Keratinocyte (primary cell): ENCODE measurements around the gene MIA2. TPM values are rescaled to one million over a fixed set of nuclear protein-coding genes. Genes with fewer than 3 reads are reported as not detected.
"Not testable (repeated sequence)": the region's sequence is repeated elsewhere in the genome, so short reads cannot be mapped to it uniquely, and the experiment has no call there.

ENCODE experiments used
- DNase-seq: peaks from one replicate; pipeline ENCODE4 v3.0.0-alpha.2; 2011; ENCODE audit warnings: low read depth, missing footprints, low spot score
- FAIRE-seq: peaks from 2 replicates; lab custom pipeline; 2011; peaks lifted over from hg19 to GRCh38; lab: Jason Lieb, UNC
- H2AFZ ChIP-seq: 2 replicates; pipeline ENCODE4 v1.6.0; 2012; ENCODE audit warnings: low read length, control low read depth, inconsistent platforms; ENCODE audit not compliant: control insufficient read depth
- H3K27ac ChIP-seq: 2 replicates; pipeline ENCODE4 v1.5.1; 2011; ENCODE audit warnings: low read length; ENCODE audit not compliant: control insufficient read depth, insufficient read depth
- H3K27me3 ChIP-seq: 3 replicates; pipeline ENCODE4 v1.6.0; 2011; ENCODE audit warnings: low read length; ENCODE audit not compliant: control insufficient read depth, insufficient read depth; ENCODE audit errors: extremely low read depth
- H3K36me3 ChIP-seq, 2 experiments: 2 replicates in 1 of 2; 3 replicates in 1 of 2; pipeline ENCODE4 v1.5.1; 2011; ENCODE audit warnings: low read length in 2 of 2, mild to moderate bottlenecking in 1 of 2; ENCODE audit not compliant: control insufficient read depth in 2 of 2, insufficient read depth in 2 of 2; ENCODE audit errors: extremely low read depth in 1 of 2
- H3K4me1 ChIP-seq: 3 replicates; pipeline ENCODE4 v1.5.1; 2011; ENCODE audit warnings: low read length; ENCODE audit not compliant: control insufficient read depth, insufficient read depth; ENCODE audit errors: extremely low read depth
- H3K4me2 ChIP-seq: 3 replicates; pipeline ENCODE4 v1.6.0; 2011; ENCODE audit warnings: low read depth, low read length; ENCODE audit not compliant: control insufficient read depth, insufficient read depth; ENCODE audit errors: extremely low read depth
- H3K4me3 ChIP-seq, 3 experiments: fragments of 200-600 bp in 1 of 3; sonication (generic) in 1 of 3; 2 replicates in 2 of 3; 3 replicates in 1 of 3; pipeline ENCODE4 v1.5.1; 2011 to 2016; ENCODE audit warnings: low read length in 3 of 3, mild to moderate bottlenecking in 3 of 3, control low read depth in 2 of 3, inconsistent platforms in 1 of 3, low read depth in 1 of 3, mixed read lengths in 1 of 3, mixed run types in 1 of 3, moderate library complexity in 1 of 3; ENCODE audit not compliant: control insufficient read depth in 2 of 3, insufficient read depth in 2 of 3; ENCODE audit errors: extremely low read depth in 1 of 3
- H3K79me2 ChIP-seq: 2 replicates; pipeline ENCODE4 v1.6.0; 2012; ENCODE audit warnings: low read length; ENCODE audit not compliant: control insufficient read depth, insufficient read depth
- H3K9ac ChIP-seq: 3 replicates; pipeline ENCODE4 v1.6.0; 2011; ENCODE audit warnings: low read length; ENCODE audit not compliant: control insufficient read depth, insufficient read depth; ENCODE audit errors: extremely low read depth
- H3K9me1 ChIP-seq: 3 replicates; pipeline ENCODE4 v1.6.0; 2011; ENCODE audit warnings: low read length; ENCODE audit not compliant: control insufficient read depth, insufficient read depth; ENCODE audit errors: extremely low read depth
- H3K9me3 ChIP-seq: 2 replicates; pipeline ENCODE4 v1.5.1; 2012; ENCODE audit warnings: low read depth, low read length; ENCODE audit not compliant: control insufficient read depth
- H4K20me1 ChIP-seq: 3 replicates; pipeline ENCODE4 v1.6.0; 2011; ENCODE audit warnings: low read length; ENCODE audit not compliant: control insufficient read depth, insufficient read depth; ENCODE audit errors: extremely low read depth
- CTCF ChIP-seq, 3 experiments: IDR thresholded peaks in 1 of 3; conservative IDR thresholded peaks in 1 of 3; optimal IDR thresholded peaks in 1 of 3; 2 replicates in 2 of 3; 3 replicates in 1 of 3; pipeline versions ENCODE3 to v1.5.1; 2011; ENCODE audit warnings: low read length in 3 of 3, mild to moderate bottlenecking in 3 of 3, moderate library complexity in 2 of 3, control low read depth in 1 of 3, inconsistent platforms in 1 of 3; ENCODE audit not compliant: insufficient read depth in 2 of 3; ENCODE audit errors: extremely low read depth in 1 of 3
- EZH2 ChIP-seq: IDR thresholded peaks from one replicate; pipeline ENCODE4 v1.6.1; 2012; ENCODE audit warnings: inconsistent platforms, mild to moderate bottlenecking, low read length, moderate library complexity
- dilution Hi-C: fragments of 300-500 bp; cut with MboI; formaldehyde crosslinking; loops from one replicate; pipeline ENCODE4 v1.7.0; 2020; ENCODE audit warnings: low sequenced_read_pairs; ENCODE audit not compliant: extremely low pct_ligation_motif_present
- polyA plus RNA-seq, 5 experiments: library from polyadenylated mRNA; depleted of rRNA in 3 of 5; stranded (reverse) in 3 of 5; stranded (forward) in 1 of 5; unstranded in 1 of 5; fragments of >200 nt; gene quantifications; 1 replicate in 1 of 5; 2 replicates in 3 of 5; 3 replicates in 1 of 5; pipeline versions ENCODE4 v1.2.1 to v1.2.3, GENCODE V29; 2011 to 2012; ENCODE audit warnings: missing spikeins in 2 of 5, low read depth in 1 of 5, low replicate concordance in 1 of 5

MIA2 gene
- polyA plus RNA-seq, 1 donor (not counting 4 experiments of a cell fraction or from before 2014, with no cell fraction given): 21.9 TPM

- Histone ChIP-seq H3K4me3 (no peak overlapping the region), H3K27me3 (no peaks in the 10 kb centered on the region), H3K36me3 (peaks cover 4 to 5% of the 10 kb centered on the region in 2 experiments), H3K4me2 (no peak overlapping the region), H3K9me3 (no peaks in the 10 kb centered on the region), H4K20me1 (no peaks in the 10 kb centered on the region), H2AFZ (no peak overlapping the region), H3K27ac (no peak overlapping the region), H3K9me1 (no peaks in the 10 kb centered on the region), H3K9ac (no peak overlapping the region), H3K4me1 (peaks cover 3% of the 10 kb centered on the region), H3K79me2 (peaks cover 57% of the 10 kb centered on the region)
- FAIRE-seq: no peak
- dilution Hi-C loops: no loop called here
- DNase-seq: no peak
- TF ChIP-seq CTCF (optimal IDR thresholded peaks at IDR 0.05 in 1 of 3, IDR thresholded peaks at IDR 0.05 in 1 of 3, conservative IDR thresholded peaks at IDR 0.05 in 1 of 3; ENCODE audit: extremely low read depth in 1 of 3, insufficient read depth in 2 of 3, low read length in 3 of 3) (no peak), EZH2 (no peak)
These were observed 42.9 kb downstream of the MIA2 start for GRCh38 chr14:39276579-39277114.

- FAIRE-seq (no peak), DNase-seq (no peak)
- Histone ChIP-seq H3K9me1 (no peaks in the 10 kb centered on the region), H4K20me1 (no peaks in the 10 kb centered on the region), H3K79me2 (peaks cover 31% of the 10 kb centered on the region), H3K27me3 (no peaks in the 10 kb centered on the region), H3K36me3 (peaks cover 4 to 5% of the 10 kb centered on the region in 2 experiments), H3K4me1 (peaks cover 3% of the 10 kb centered on the region), H3K9ac (no peak overlapping the region), H3K4me2 (no peak overlapping the region), H3K9me3 (no peaks in the 10 kb centered on the region), H3K4me3 (no peak overlapping the region), H2AFZ (no peak overlapping the region), H3K27ac (no peak overlapping the region)
- TF ChIP-seq CTCF (optimal IDR thresholded peaks at IDR 0.05 in 1 of 3, IDR thresholded peaks at IDR 0.05 in 1 of 3, conservative IDR thresholded peaks at IDR 0.05 in 1 of 3; ENCODE audit: extremely low read depth in 1 of 3, insufficient read depth in 2 of 3, low read length in 3 of 3) (no peak), EZH2 (no peak)
- dilution Hi-C loops: no loop called here
These were observed 45.8 kb downstream of the MIA2 start for GRCh38 chr14:39279515-39279914.

- FAIRE-seq, dilution Hi-C loops: not testable (repeated sequence)
- peaks cover 24% of the 10 kb centered on the region for H3K79me2 ChIP-seq
These were observed 47.0 kb downstream of the MIA2 start for GRCh38 chr14:39280678-39281077.

More at GRCh38 chr14:39280678-39281077, 47.0 kb downstream of the MIA2 start:
- not testable (repeated sequence) for H3K4me2 ChIP-seq, H3K4me3 ChIP-seq, H3K9me3 ChIP-seq, DNase-seq, H3K27me3 ChIP-seq, H3K36me3 ChIP-seq, H3K9me1 ChIP-seq, H3K9ac ChIP-seq, H3K27ac ChIP-seq, H3K4me1 ChIP-seq, H2AFZ ChIP-seq, H4K20me1 ChIP-seq
